Measurements from ENCODE around the gene TPRG1L. TPM values are rescaled to one million over a fixed set of nuclear protein-coding genes. Genes with fewer than 3 reads are reported as not detected.

Gene TPRG1L
- total RNA-seq: 17.9 and 34.6 TPM in 2 replicates

DNA sequence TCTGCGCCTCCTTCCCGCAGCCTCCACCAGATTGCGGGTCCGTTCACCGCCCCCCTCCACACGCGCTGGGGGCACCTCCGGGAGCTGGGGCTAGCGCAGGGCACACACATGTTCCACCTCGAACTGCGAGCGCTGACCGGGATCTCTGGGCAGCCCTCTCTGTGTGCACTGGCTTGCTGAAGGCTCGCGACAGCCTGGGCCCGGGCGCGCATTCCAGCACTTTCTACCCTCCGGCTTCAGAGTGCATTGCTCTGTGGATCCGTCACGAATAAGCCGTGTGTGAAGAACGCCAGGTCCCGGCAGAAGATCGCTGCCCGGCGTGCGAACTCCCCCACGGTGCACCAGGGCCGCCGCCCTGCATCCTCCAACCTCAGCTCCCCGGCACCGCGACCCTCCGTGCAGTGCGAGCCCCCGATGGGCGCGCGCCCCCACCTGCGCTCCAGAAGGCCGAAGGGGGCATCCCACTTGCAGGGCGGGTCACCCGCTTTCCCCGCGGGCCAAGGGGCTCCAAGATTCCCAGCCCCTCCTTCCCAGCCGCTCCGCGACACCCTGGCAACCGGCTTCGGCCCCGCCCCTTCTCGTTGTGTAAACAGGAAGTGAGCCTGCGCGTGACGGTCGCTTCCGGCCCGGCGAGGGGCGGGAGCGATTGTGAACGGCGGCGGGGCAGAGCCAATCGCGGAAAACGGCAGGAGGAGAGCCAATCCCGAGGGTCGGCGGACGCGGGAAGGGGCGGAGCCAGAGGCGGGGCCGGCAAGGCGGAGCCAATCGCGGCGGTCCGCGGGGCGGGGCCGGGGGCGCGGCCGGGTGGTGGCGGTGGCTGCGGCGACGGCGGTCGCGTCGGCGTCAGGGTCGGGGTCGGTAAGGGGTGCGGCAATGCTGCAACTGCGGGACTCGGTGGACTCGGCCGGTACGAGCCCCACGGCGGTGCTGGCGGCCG is at the start of gene TPRG1L:
TPRG1L (plus strand) TSS at position 816 of the 937 bp plus-strand sequence; CDS start at position 874, 58 bp downstream.

GRCh38 chr1:3611170-3612019 is 13.4 kb upstream of the TPRG1L start, which contains the start of gene MEGF6:
MEGF6 (minus strand) TSS chr1:3611508; CDS start chr1:3611268, 240 bp downstream.

GRCh38 chr1:3649342-3650247 is 24.8 kb downstream of the TPRG1L start, which contains the start of gene WRAP73:
WRAP73 (minus strand) TSS chr1:3650103; CDS start chr1:3649999, 104 bp downstream.

DNA sequence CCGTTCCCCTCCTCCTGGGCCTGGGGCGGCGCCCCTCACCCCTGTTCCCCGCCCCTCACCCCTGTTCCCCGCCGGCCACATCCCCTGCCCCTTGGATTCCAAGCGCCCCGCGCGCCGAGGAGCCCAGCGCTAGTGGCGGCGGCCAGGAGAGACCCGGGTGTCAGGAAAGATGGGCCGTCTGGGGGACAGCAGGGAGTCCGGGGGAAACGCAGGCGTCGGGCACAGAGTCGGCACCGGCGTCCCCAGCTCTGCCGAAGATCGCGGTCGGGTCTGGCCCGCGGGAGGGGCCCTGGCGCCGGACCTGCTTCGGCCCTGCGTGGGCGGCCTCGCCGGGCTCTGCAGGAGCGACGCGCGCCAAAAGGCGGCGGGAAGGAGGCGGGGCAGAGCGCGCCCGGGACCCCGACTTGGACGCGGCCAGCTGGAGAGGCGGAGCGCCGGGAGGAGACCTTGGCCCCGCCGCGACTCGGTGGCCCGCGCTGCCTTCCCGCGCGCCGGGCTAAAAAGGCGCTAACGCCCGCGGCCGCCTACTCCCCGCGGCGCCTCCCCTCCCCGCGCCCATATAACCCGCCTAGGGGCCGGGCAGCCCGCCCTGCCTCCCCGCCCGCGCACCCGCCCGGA is 27.2 kb downstream of the TPRG1L start, which contains the start of gene TP73:
TP73 (plus strand) TSS at position 587 of the 618 bp plus-strand sequence. CDS start 29,850 bp downstream, outside the sequence.

Other genes starting within 250 kb of the TPRG1L start
- gene ARHGEF16, start 170.3 kb upstream of the TPRG1L start, total RNA-seq: 0.44 and 0.57 TPM in 2 replicates
- 1.1 and 2.4 TPM in 2 replicates for gene MEGF6, start 13.5 kb upstream of the TPRG1L start, total RNA-seq
- gene WRAP73, start 25.1 kb downstream of the TPRG1L start, total RNA-seq: 10.1 and 16.9 TPM in 2 replicates
- not detected in 2 replicates for gene TP73, start 27.5 kb downstream of the TPRG1L start, total RNA-seq
- gene CCDC27, start 127.4 kb downstream of the TPRG1L start, total RNA-seq: not detected in 2 replicates
- gene SMIM1, start 147.7 kb downstream of the TPRG1L start, total RNA-seq: 1.1 and 2.6 TPM in 2 replicates
- gene LRRC47, start 171.5 kb downstream of the TPRG1L start, total RNA-seq: 32.8 and 44.4 TPM in 2 replicates
- gene CEP104, start 232.2 kb downstream of the TPRG1L start, total RNA-seq: 31.3 and 35.4 TPM in 2 replicates
- 5.7 and 12.0 TPM in 2 replicates for gene DFFB, start 232.5 kb downstream of the TPRG1L start, total RNA-seq